Esophagus muscularis mucosa (tissue), 4 donors: ENCODE data around the gene CD200R1L. TPM values are rescaled to one million over a fixed set of nuclear protein-coding genes. Genes with fewer than 3 reads are reported as not detected.

Source experiments
- DNase-seq: peaks from one replicate; pipeline ENCODE4 v3.0.0-alpha.2; 2017; ENCODE audit errors: extremely low spot score
- H3K27ac ChIP-seq, 4 donors: fragments of 200-600 bp; sonication (generic); replicated peaks in 1 of 4; 1 replicate in 3 of 4; 2 replicates in 1 of 4; pipeline ENCODE4 v1.5.1; 2016 to 2019; ENCODE audit warnings: mild to moderate bottlenecking in 1 of 4
- H3K27me3 ChIP-seq, 4 donors: fragments of 200-600 bp; sonication (generic); one replicate each; pipeline versions ENCODE4 v1.5.1 to v1.6.0; 2016 to 2019
- H3K36me3 ChIP-seq, 4 donors: fragments of 200-600 bp; sonication (generic); one replicate each; pipeline ENCODE4 v1.5.1; 2016 to 2019
- H3K4me1 ChIP-seq, 4 donors: fragments of 200-600 bp; sonication (generic); one replicate each; pipeline ENCODE4 v1.5.1; 2016 to 2019
- H3K4me3 ChIP-seq, 4 donors: fragments of 200-600 bp; sonication (generic); 1 replicate in 2 of 4; 2 replicates in 2 of 4; pipeline ENCODE4 v1.5.1; 2016 to 2019; ENCODE audit warnings: mild to moderate bottlenecking in 4 of 4, moderate library complexity in 1 of 4
- H3K9me3 ChIP-seq, 4 donors: fragments of 200-600 bp; sonication (generic); 1 replicate in 3 of 4; 2 replicates in 1 of 4; pipeline ENCODE4 v1.5.1; 2016 to 2019
- EP300 ChIP-seq: sonication (generic); formaldehyde crosslinking; IDR thresholded peaks from one replicate; pipeline ENCODE4 v1.6.1; 2017; ENCODE audit warnings: antibody characterized with exemption
- POLR2A ChIP-seq: fragments of 450-650 bp; IDR thresholded peaks from one replicate; pipeline ENCODE4 v1.6.1; 2017; ENCODE audit warnings: antibody characterized with exemption, moderate library complexity, mild to moderate bottlenecking, low read depth
- POLR2AphosphoS5 ChIP-seq, 2 donors: sonication (generic); formaldehyde crosslinking; IDR thresholded peaks; one replicate each; pipeline ENCODE4 v1.6.1; 2017; ENCODE audit warnings: antibody characterized with exemption in 2 of 2
- whole genome bisulfite sequencing: methylation state at CpG from one replicate; pipeline ENCODE4 v1.1.5; 2018; 5-methylcytosine and 5-hydroxymethylcytosine counted together
- intact Hi-C: fragments of 100-400 bp; cut with DNase I; formaldehyde crosslinking; loops from one replicate; pipeline ENCODE4 v1.15.1; 2023
- total RNA-seq, 4 donors: library from RNA; depleted of rRNA; stranded (reverse); fragments of >200 nt; gene quantifications; one replicate each; pipeline versions ENCODE4 v1.1.0 to v1.2.1, GENCODE V29; 2016
- TF ChIP-seq, protein P1 (sequence below), 3 experiments: fragments of 200-600 bp in 2 of 3; fragments of 450-650 bp in 1 of 3; sonication (generic) in 2 of 3; IDR thresholded peaks; one replicate each; pipeline ENCODE4 v1.5.1; 2017 to 2019; ENCODE audit warnings: antibody characterized with exemption in 3 of 3, mild to moderate bottlenecking in 2 of 3, moderate library complexity in 1 of 3

Gene CD200R1L
- total RNA-seq, 4 donors from 2014 or later: not detected

DNA sequence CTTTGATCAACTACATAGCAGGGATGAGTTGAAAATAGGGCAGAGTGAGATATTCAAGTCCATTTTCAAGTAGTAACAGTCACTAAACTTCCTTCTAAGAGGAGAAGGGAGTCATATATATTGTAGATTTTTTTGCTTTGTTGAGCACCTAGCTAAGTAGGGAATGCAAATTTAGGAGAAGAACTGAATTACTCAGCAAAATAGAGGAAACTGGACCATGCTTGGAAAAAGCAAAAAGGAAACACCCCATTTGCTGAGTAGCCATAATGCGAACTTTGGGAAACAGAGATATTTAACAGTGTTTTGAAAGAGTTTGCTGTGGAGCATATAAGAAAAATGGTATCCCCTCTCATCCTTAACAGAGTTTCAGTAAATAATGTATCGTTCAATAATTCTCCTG lies 54.9 kb downstream of the CD200R1L start:
- no peaks in the 10 kb centered on the region for H3K9me3 ChIP-seq
- DNase-seq: no peak
- 94% methylated on average over 2 of the region's 2 CpGs for WGBS
- H3K4me1 ChIP-seq: no peaks in the 10 kb centered on the region
- no peaks in the 10 kb centered on the region for H3K27me3 ChIP-seq
- no peak overlapping the region for H3K4me3 ChIP-seq
- TF ChIP-seq, protein P1, sequence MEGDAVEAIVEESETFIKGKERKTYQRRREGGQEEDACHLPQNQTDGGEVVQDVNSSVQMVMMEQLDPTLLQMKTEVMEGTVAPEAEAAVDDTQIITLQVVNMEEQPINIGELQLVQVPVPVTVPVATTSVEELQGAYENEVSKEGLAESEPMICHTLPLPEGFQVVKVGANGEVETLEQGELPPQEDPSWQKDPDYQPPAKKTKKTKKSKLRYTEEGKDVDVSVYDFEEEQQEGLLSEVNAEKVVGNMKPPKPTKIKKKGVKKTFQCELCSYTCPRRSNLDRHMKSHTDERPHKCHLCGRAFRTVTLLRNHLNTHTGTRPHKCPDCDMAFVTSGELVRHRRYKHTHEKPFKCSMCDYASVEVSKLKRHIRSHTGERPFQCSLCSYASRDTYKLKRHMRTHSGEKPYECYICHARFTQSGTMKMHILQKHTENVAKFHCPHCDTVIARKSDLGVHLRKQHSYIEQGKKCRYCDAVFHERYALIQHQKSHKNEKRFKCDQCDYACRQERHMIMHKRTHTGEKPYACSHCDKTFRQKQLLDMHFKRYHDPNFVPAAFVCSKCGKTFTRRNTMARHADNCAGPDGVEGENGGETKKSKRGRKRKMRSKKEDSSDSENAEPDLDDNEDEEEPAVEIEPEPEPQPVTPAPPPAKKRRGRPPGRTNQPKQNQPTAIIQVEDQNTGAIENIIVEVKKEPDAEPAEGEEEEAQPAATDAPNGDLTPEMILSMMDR (IDR thresholded peaks at IDR 0.05): no peak
- no peak for TF ChIP-seq POLR2A
- TF ChIP-seq POLR2AphosphoS5 (IDR thresholded peaks at IDR 0.05): no peak
- intact Hi-C loops: no loop called here
- H3K36me3 ChIP-seq: no peaks in the 10 kb centered on the region
- H3K27ac ChIP-seq: no peak overlapping the region

GRCh38 chr3:112789787-112790186 lies 56.9 kb downstream of the CD200R1L start:
- Histone ChIP-seq H3K27me3 (no peaks in the 10 kb centered on the region), H3K27ac (no peak overlapping the region), H3K36me3 (no peaks in the 10 kb centered on the region), H3K4me3 (no peak overlapping the region), H3K9me3 (no peaks in the 10 kb centered on the region), H3K4me1 (peaks cover 0 to 13% (median 6%) of the 10 kb centered on the region in 4 donors)
- 70% methylated on average over 3 of the region's 3 CpGs for WGBS
- TF ChIP-seq EP300 (no peak), POLR2AphosphoS5 (IDR thresholded peaks at IDR 0.05) (no peak), POLR2A (no peak)
- TF ChIP-seq, protein P1 (IDR thresholded peaks at IDR 0.05): no peak
- intact Hi-C loops: no loop called here
- DNase-seq: no peak

DNA sequence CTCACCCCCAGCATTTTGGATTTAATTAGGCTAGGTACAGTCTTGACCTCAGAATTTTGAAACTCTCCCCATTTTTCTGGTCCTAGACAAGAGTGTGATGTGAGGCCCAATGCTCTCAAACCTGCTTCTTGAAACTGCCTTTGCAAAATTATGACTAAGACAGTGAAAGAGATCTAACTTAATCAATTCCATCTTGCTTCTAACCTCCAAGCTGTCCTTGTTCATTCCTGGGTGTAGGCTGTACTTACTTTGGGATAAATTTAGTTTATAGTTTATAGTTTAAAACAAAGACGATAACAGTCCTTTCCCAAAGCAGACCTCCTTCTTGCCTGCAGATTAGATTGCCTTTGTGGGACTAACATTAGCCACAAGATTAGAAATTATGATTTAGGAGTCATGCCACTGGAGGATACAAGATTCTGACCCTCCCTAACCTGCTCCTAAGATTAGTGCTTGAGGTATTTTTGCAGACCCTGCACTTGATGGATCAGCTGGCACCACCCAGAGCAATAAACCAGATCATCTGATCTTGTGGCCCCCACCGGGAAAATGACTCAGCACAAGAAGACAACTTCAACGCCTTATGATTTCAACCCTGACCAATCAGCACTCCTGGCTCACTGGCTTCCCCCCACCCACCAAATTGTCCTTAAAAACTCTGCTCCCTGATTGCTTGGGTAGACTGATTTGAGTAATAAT lies 59.6 kb downstream of the CD200R1L start:
- TF ChIP-seq, protein P1 (IDR thresholded peaks at IDR 0.05): no peak
- Histone ChIP-seq H3K4me3 (no peak overlapping the region), H3K27ac (no peak overlapping the region), H3K36me3 (no peaks in the 10 kb centered on the region), H3K27me3 (no peaks in the 10 kb centered on the region), H3K9me3 (no peaks in the 10 kb centered on the region), H3K4me1 (peaks cover 0 to 13% (median 6%) of the 10 kb centered on the region in 4 donors)
- DNase-seq: no peak
- 95% methylated on average over 3 of the region's 3 CpGs for WGBS
- intact Hi-C loops: no loop called here

GRCh38 chr3:112786002-112786590 lies 60.6 kb downstream of the CD200R1L start:
- no peak overlapping the region for H3K27ac ChIP-seq
- no peaks in the 10 kb centered on the region for H3K27me3 ChIP-seq
- TF ChIP-seq EP300: no peak
- TF ChIP-seq POLR2A: no peak
- TF ChIP-seq, protein P1 (IDR thresholded peaks at IDR 0.05): no peak
- TF ChIP-seq POLR2AphosphoS5 (IDR thresholded peaks at IDR 0.05): no peak
- no peak overlapping the region for H3K4me3 ChIP-seq
- no peaks in the 10 kb centered on the region for H3K36me3 ChIP-seq
- 20% methylated on average over 2 of the region's 2 CpGs for WGBS
- peaks cover 0 to 13% (median 6%) of the 10 kb centered on the region in 4 donors for H3K4me1 ChIP-seq
- DNase-seq: no peak
- H3K9me3 ChIP-seq: no peaks in the 10 kb centered on the region
- intact Hi-C loops: no loop called here
